GM13976 (cell line): Measurements from ENCODE around the gene ADAP2.
"Not testable (repeated sequence)": the region's sequence is repeated elsewhere in the genome, so short reads cannot be mapped to it uniquely, and the experiment has no call there.

ENCODE experiments used
- DNase-seq: peaks from one replicate; pipeline ENCODE4 v3.0.0; 2012; ENCODE audit warnings: low spot score
- in situ Hi-C: fragments of 300-500 bp; cut with MboI; formaldehyde crosslinking; loops from one replicate; pipeline ENCODE4 v1.12.0; 2022; ENCODE audit warnings: low sequenced_read_pairs, mixed read lengths, inconsistent platforms; ENCODE audit not compliant: unreplicated experiment
- TF ChIP-seq, protein P1 (sequence below): IDR thresholded peaks from 2 replicates; pipeline ENCODE4 v1.5.1; 2012; ENCODE audit warnings: borderline replicate concordance, mild to moderate bottlenecking; ENCODE audit not compliant: insufficient read depth; ENCODE audit errors: extremely low read depth, missing control alignments, control extremely low read depth

ADAP2 gene

DNA sequence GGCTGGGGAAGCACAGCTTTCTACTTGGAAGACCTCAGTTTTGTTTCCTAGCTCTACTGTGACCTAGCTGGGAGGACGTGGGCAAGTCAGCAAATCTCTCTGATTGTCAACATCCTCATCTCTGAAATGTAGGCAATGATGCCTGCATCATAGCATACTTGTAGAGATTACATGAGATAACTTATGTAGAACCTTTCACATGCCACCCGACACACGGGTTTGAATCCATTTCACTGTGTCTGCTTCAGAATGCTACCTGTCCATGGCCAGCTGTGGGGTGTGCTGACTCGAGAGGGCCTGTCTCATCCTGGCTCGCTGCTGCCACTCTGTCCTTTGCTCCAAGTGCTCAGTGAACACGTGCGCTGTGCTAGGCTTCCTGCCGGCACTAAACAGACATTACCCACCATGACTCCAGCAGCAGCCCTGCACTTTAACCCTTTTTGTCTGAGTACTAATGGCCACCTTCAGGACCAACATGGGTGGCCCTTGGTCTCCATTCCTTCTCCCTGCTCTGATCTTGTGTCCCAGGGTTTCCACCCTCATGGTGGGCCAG lies 7.4 kb downstream of the ADAP2 start:
- TF ChIP-seq, protein P1, sequence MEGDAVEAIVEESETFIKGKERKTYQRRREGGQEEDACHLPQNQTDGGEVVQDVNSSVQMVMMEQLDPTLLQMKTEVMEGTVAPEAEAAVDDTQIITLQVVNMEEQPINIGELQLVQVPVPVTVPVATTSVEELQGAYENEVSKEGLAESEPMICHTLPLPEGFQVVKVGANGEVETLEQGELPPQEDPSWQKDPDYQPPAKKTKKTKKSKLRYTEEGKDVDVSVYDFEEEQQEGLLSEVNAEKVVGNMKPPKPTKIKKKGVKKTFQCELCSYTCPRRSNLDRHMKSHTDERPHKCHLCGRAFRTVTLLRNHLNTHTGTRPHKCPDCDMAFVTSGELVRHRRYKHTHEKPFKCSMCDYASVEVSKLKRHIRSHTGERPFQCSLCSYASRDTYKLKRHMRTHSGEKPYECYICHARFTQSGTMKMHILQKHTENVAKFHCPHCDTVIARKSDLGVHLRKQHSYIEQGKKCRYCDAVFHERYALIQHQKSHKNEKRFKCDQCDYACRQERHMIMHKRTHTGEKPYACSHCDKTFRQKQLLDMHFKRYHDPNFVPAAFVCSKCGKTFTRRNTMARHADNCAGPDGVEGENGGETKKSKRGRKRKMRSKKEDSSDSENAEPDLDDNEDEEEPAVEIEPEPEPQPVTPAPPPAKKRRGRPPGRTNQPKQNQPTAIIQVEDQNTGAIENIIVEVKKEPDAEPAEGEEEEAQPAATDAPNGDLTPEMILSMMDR: no peak
- no peak for DNase-seq
- in situ Hi-C loops: no loop called here

DNA sequence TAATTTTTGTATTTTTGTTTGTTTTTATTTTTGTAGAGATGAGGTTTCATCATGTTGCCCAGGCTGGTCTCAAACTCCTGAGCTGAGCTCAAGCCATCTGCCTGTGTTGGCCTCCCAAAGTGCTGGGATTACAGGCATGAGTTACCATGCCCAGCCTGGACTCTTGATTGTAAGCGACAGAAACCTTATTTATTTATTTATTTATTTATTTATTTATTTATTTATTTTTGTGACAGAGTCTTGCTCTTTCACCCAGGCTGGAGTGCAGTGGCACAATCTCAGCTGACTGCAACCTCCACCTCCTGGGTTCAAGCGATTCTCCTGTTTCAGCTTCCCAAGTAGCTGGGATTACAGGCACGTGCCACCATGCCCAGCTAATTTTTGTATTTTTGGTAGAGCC lies 8.1 kb downstream of the ADAP2 start:
- in situ Hi-C loops, DNase-seq: not testable (repeated sequence)

DNA sequence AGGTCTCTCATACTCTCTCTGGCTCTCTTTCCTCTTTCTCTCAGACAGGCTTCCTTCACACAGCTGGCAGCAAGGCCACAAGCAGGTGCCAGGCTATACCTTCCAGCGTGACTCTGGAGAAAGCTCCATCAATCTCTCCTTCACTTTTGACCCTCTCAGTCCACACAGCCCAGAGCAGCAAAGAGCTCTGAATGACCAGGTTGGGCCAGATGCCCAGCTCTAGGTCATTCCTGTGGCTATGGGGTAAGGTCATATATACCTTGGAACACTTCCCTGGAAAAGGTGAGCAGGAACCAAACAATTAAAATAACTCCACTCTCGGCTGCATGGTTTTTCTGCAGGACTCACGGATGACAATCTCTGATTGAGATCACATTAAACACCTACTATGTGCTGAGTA lies 8.8 kb downstream of the ADAP2 start:
- no peak for DNase-seq
- in situ Hi-C loops: no loop called here
- TF ChIP-seq, protein P1: no peak

DNA sequence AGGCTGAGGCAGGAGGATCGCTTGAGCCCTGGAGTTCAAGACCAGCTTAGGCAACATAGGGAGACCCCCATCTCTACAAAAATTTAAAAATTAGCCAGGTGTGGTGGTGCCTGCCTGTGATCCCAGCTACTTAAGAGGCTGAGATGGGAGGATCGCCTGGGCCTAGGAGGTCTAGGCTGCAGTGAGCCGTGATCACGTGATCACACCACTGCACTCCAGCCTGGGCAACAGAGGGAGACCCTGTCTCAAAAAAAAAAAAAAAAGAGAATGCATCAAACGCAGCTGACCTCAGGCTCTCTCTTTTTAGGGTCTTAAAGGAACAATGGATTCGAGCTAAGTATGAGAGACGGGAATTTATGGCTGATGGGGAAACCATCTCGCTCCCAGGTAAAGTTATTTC lies 9.8 kb downstream of the ADAP2 start:
- in situ Hi-C loops: not testable (repeated sequence)

DNA sequence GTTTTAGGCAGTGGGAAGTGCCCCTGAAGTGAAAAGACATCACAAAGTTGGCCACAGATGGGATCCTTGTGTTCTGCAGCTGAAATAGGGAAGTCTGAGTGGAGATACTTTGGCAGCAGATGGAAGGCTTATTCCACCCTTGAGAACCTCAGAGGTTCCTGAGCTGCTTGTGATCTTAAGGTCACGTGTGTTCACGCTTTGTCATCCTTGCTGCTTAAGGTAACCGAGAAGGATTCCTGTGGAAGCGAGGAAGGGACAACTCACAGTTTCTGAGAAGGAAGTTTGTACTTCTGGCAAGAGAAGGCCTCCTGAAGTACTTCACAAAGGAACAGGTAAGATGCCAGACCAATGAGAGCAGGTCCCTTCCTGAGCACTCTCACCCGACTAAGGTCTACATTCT lies 12.2 kb downstream of the ADAP2 start:
- TF ChIP-seq, protein P1: no peak
- in situ Hi-C loops: no loop called here
- DNase-seq: no peak

More for the DNA sequence above, 9.8 kb downstream of the ADAP2 start:
- DNase-seq: not testable (repeated sequence)

DNA sequence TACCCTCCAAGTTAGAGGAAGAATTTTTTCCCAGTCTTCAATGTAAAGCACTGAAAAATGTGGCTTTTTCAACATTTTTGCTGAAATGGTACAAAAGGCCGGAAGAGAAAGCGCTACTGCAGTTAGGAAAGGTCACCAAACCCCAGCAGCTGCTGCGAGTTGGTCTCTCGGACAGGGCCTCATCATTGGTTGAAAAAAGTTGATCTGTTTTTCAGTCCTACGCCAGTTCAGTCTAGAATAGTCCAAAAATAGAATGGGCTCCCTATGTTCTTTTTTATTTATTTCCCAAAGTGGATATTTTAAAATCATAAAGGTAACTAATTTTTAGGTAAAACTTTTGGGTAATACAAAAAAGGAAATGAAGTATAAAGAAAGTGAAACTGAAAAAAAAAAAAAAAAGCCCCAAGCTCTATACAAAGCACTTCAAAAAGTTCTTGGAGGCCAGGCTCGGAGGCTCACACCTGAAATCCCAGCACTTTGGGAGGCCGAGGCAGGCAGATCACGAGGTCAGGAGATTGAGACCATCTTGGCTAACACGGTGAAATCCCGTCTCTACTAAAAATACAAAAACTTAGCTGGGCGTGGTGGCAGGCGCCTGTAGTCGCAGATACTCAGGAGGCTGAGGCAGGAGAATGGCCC lies 17.4 kb downstream of the ADAP2 start:
- peak; percentile 66 for DNase-seq
- TF ChIP-seq, protein P1: no peak
- in situ Hi-C loops: no loop called here

DNA sequence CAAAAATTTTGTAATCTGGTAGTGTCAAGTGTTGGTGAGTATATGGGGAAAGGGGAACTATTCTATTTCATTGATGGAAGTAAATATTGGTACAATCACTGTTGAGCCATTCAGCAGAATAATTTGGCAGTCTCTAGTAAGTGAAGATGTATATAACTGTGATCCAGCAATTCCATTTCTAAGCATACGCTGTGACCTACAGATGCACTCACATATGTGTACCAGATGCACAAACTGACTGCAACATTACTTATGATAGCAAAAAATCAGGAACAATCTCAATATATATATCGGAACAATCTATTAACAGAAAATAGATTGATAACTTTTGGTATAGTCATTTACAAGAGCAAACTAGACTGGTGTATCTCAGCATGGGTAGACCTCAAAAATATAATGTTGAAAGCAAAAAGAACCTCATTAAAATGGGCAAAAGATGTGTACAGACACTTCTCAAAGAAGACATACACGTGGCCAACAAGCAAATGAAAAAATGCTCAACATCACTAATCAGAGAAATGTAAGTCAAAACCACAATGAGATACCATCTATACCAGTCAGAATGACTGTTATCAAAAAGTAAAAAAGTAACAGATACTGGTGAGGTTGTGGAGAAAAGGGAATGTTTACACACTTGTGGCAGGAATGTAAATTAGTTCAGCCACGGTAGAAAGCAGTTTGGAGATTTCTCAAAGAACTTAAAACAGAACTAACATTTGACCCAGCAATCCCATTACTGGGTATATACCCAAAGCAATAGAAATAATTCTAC lies 20.7 kb downstream of the ADAP2 start:
- TF ChIP-seq, protein P1: no peak
- no peak for DNase-seq
- in situ Hi-C loops: no loop called here

DNA sequence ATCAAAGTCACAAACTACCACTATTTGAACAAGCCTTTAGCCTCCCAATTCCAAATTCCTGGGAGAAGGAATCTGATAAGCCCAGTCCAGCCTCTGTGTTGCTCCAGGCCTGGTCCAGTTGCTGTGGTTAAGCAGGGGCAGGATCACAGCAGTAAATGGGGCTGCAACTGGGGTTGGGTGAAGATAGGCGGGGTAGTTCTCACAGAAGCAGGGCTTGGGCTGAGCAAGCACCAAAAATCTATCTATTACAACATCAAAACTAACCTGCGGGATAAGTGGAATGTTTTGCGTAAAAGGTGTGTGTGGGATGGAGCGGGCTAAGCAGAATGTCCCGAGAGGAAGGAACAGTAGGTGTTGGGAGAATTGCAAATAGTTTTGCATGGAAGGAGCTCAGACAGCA lies 26.1 kb downstream of the ADAP2 start:
- DNase-seq: no peak
- TF ChIP-seq, protein P1: no peak
- in situ Hi-C loops: no loop called here
